ENCODE data around the gene SPATA31E1.

SPATA31E1 gene

GRCh38 chr9:87863882-87864465, 18.7 kb upstream of the SPATA31E1 start:
- no peak for DNase-seq

- no peak for DNase-seq
Measured at GRCh38 chr9:87864915-87865314, 17.8 kb upstream of the SPATA31E1 start.

DNA sequence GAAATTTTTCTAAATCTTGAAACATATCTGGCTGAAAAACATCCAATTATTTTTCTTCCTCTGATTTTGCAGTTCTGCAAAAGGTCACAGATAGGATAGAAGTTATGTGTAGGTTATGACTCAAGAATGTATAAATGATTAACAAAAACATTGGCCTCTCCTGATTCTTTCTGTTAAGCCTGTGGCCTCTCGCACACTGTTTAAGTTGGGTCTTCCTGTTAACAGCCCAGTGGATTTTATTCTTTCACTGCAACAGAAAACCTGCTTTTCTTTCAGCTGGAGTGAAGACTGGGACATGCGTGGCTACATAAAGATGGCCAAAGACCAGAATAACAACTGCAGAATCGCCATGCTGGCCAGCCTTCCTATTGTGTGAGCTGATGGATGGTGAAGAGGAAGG, 17.1 kb upstream of the SPATA31E1 start:
- DNase-seq: no peak

DNA sequence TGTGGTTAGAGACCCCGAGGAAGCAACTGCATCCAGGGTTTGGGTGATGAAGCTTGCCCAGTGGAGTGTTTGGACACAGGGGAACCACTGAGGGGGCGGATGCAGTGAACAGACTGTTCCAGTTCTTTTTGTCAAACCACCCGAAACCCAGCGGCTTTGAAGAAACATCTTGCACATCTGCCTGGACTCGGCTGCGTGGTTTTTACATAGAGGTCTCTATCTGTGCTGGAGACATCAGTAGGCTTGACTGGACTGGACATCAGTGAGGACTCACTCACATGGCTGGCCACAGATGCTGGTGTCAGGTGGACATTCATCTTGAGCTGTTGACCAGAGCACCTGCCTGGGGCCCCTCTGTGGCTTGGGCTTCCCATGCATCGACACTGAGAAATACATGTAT, 15.3 kb upstream of the SPATA31E1 start:
- DNase-seq: no peak

DNA sequence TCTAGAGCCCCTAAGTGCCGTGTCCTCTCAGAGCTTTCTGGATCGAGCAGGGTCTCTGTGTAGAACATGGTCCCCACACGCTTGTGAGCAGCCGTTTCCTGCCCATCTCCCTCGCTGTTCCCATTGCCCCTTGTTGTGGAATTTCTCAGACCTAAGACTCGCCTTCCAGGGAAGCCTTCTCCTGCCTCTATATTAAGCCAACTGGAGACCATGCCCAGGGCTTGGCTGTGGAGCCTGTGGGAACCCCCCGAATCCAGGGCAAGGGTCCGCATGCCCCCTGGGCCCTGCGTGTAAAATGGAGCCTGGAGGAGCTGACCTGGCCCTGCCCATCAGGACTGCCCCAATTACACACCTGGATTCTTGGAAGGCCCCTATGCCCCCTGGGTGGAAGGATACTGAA, 14.5 kb upstream of the SPATA31E1 start:
- DNase-seq: no peak

- no peak for DNase-seq
Measured at GRCh38 chr9:87868635-87869034, 14.0 kb upstream of the SPATA31E1 start.

DNA sequence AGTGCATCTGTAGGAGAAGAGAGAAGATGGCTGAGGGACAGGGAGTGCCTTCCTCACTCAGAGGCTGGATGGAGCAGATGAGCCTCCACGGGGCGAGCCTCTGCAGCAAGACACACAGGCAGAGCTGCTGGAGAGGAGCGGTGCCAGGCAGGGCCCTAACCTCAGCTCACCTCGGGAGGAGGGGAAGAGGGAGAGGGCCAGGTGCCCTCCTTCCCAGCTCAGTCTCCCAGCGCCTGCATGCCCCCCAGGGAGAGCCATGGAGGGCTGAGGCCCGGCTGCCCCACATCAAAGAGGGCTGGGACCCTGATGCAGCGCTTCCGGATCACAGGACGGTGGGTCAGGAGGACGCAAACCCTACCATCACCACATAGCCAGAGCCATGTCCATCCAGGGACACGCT, 13.6 kb upstream of the SPATA31E1 start:
- no peak for DNase-seq

DNA sequence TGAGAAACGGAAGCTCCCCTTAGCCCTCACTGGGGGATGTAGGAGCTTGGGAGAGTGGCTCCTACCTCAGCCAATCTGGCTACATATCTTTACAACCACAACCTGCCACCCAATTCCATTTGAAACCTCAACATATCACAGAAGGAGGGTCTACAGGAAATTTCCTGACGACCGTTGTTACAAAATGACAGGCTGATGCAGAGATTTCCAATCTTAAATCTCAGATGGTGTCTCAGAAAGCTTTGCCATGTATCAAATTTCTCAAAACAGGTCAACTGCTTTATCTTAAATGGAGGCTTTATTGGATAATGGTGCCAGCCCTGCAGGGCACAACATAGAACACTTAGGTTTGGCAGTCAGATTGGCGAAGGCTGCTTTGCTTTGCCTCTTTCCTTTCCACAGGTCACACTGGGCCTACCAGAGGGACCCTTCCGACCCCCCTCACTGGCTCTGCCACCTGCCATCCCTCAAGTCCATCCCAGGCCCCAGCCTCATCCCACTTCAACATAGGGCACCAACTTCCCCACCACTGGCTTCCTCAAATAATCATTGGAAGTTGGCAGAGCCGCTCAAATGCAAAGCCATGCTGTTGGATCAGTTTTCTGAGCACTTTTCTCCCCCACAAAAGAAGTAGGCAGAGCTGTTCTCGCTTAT, 11.1 kb upstream of the SPATA31E1 start:
- DNase-seq: no peak

GRCh38 chr9:87872079-87872624, 10.5 kb upstream of the SPATA31E1 start:
- DNase-seq: no peak

DNA sequence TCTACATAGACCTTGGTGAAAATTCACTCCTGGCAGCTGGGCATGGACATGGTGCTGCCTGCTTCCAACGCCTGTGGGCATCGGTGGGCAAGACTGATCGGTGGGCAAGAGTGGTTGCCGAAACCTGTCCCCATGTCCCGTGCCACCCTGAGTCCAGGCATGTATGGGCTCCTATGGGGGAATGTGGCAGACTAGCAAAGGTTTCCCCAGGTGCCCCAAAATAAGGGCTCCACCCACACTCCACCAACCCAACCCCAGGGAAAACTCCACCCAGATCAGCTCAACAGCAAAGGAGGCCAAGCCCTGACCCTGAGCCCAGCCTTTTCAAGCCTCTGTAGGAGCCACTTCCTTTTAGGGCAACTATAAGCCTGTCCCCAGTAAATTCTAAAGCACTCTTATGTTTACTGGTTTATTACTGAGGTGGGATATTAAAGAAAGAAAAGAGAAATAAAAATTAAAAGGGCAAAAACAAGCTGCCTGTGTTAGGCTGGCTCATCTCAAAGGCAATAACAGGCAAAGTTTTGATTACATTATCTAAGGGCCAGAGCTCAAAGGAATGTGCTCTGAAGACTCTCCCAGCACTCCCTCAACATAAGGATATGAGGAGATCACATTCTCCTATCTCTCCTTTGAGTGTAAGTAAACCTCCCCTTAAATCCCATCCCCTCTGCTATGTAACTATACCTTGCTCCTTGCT, 8.9 kb upstream of the SPATA31E1 start:
- DNase-seq: no peak

DNA sequence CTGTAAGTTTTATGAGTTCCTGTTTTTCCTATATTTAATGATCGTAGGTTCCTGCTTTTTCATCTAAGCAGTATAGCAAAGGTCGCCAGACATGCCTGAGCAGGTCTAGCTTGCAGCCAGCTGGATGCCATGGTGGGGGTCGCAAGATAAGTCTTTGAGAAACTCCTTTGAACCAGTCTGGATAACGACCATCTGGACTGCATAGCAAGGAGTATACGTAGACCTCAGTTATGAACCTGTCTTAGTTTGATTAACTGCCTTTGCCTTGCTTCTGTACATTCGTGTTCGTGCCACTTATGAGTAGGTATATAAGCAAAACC, 8.4 kb upstream of the SPATA31E1 start:
- DNase-seq: no peak

DNA sequence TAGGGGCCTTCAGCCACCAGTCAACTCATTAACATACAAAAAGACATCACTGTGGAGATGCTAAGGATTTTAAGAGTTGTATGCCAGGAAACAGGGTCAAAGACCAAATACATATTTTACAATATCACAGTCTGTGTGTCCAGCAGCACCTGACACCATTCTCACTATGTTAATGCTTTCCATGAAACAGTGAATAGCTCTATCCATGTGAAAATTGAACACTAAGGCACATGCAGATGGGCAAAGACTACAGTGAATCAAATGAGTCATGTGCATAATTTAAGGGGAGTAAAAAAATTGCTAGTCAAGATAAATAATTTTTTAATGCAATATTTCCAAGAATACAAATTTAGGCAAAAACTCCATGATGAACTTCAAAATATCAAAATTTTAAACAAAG, 7.6 kb upstream of the SPATA31E1 start:
- no peak for DNase-seq

DNA sequence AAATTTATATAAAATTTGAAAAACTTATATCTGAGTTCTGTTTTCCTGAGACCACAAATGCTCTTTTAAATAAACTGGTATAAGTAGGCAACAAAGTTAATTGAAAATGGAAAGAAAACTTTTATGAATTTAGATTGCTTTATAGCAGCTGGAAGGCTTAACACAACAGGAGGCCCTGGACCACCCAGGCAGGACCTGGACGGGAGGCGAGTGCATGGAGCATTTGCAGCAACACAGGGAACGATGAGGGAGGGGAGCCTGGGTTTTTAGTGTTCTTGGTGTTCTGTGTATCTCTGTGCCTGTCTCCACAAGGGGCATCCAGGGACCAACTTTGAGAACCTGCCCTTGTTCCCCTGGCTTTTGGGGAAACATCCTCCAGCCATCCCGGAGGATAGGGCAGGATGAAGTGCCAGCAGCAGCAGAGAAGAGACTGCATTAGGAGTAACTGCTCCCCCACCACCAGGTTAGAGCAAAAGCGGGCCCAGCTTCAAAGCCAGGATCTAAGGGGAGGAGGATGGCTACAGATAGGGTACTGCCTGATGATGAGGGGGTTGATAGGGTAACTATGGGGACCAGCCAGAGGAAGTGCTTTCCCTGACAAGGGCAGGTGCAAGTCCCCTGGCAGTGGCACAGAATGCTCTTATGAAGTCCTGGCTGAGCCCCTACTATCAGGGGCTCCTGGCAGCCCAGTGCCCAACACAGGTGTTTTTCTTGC, 6.7 kb upstream of the SPATA31E1 start:
- no peak for DNase-seq

DNA sequence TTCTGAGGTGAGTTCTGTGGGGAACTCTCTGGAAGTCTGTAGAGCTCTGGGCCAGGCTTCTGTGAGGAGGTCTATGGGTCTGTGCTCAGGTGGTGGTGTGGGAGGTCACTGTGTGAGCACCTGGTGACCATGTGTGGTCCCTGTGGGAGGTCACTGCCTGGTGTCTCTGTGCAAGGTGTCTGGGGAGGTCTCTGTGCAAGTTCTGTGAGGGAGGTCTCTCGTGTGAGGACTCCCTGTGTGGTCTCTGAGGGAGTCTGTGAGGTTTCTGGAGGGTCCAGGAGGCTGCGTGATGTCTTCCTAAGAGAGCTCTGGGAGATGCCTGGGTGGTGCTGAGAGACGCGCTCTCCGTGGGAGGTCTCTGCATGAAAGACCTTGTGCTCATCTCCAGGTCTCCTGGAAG, 6.0 kb upstream of the SPATA31E1 start:
- DNase-seq: no peak

GRCh38 chr9:87878989-87879511, 3.6 kb upstream of the SPATA31E1 start:
- DNase-seq: no peak

GRCh38 chr9:87880116-87880515, 2.6 kb upstream of the SPATA31E1 start:
- no peak for DNase-seq

- DNase-seq: no peak
Measured at GRCh38 chr9:87880683-87881082, 2.0 kb upstream of the SPATA31E1 start.

DNA sequence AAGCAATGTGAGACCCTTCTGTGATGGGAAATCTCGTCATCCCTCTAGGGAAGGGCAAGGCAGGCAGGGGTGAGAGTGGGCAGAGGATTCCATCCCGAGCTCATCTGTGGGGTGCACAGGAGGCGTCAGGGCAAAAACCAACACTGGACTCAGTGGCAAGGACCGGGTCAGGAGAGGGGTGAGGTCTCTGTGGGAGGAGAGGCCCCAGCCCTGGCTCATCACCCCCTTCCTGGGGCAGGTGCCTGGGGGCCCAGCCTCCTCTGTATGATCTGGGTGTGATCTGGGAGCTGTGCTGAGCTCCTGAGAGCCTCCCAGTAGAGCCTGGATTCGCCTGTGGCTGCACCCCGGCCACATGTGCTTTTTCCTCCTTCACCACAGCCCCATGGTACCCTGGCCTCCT, 597 bp downstream of the SPATA31E1 start:
- DNase-seq: no peak

DNA sequence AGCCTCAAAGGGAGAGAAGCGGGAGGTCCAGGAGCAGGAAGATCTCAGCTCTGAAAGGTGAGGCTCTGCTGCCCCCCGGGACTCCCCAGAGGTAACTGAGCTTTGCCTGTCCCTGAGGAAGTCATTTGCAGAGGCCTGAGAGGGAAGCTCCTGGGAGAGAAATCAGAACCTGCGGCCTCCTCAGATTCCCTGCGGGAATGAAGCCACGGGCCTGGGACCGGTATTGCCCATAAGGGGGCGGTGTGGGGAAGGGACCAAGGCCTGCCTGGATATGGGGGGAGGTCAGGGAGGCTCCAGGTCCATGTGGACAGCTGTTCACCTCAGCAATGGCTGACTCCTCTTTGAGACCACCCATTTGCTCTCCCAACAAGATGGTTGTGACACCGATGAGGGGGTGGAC, 1.3 kb downstream of the SPATA31E1 start:
- no peak for DNase-seq

DNA sequence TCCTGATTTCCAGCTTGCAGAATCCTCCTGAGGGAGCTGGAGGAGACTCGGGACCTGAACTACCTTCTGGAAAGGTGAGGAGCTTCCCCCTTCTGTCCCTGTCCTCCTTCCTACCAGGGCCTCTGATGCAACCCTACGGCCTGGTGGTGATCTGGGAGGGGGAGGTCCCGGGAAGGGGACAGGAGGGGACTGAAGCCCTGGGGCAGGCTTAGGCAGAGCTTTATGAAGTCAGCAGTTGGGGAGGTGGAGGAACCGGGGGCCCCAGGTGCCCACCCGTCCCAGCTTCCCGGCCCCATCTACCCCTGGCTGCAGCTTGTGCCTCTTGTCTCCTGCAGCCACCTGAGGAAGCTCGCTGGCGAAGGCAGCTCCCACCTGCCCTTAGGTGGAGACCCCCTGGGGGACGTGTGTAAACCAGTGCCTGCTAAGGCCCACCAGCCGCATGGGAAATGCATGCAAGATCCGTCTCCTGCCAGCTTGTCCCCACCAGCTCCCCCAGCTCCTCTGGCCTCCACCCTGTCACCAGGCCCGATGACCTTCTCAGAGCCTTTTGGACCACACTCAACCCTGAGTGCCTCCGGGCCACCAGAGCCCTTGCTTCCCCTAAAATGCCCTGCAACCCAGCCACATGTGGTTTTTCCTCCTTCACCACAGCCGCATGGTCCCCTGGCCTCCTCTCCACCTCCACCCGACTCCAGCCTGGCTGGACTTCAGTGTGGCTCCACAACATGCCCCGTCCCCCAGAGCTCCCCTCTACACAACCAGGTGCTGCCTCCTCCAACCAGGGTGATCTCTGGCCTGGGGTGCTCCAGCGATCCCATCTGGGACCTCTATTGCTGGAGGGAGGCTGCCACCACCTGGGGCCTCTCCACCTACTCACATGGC, 2.1 kb downstream of the SPATA31E1 start:
- no peak for DNase-seq

GRCh38 chr9:87885484-87886189, 3.0 kb downstream of the SPATA31E1 start:
- DNase-seq: no peak
